K562 (cell line): ENCODE data around the gene URM1. TPM values are rescaled to one million over a fixed set of nuclear protein-coding genes. Genes with fewer than 3 reads are reported as not detected.

Experiments used
- BMI1 ChIP-seq: fragments of 150-350 bp; IDR thresholded peaks from 2 replicates; pipeline ENCODE4 v1.6.1; 2014; ENCODE audit warnings: low read length
- FOXP4 ChIP-seq: sonication (generic); formaldehyde crosslinking; IDR thresholded peaks from 2 replicates; pipeline ENCODE4 v1.8.0; 2022; ENCODE audit warnings: mild to moderate bottlenecking, missing genetic modification reagents, borderline replicate concordance
- MECOM ChIP-seq: fragments of 250-450 bp; sonication (Bioruptor Pico); IDR thresholded peaks from 2 replicates; pipeline ENCODE4 v1.8.0; 2022; ENCODE audit warnings: inconsistent platforms
- MGA ChIP-seq: fragments of 450-650 bp; IDR thresholded peaks from 2 replicates; pipeline ENCODE4 v1.6.1; 2016; ENCODE audit warnings: mild to moderate bottlenecking, moderate library complexity
- MLX ChIP-seq, 2 experiments: fragments of 450-650 bp in 1 of 2; sonication (generic) in 1 of 2; formaldehyde crosslinking; conservative IDR thresholded peaks; 2 replicates each; pipeline versions ENCODE4 v1.4.0 to v1.8.1; 2020 to 2022; ENCODE audit warnings: mild to moderate bottlenecking in 1 of 2, missing genetic modification reagents in 1 of 2
- NCOA6 ChIP-seq: fragments of 450-650 bp; IDR thresholded peaks from 2 replicates; pipeline ENCODE4 v1.6.1; 2017; ENCODE audit warnings: mild to moderate bottlenecking
- NFATC3 ChIP-seq: fragments of 450-650 bp; IDR thresholded peaks from 2 replicates; pipeline ENCODE4 v1.6.1; 2017; ENCODE audit warnings: mild to moderate bottlenecking
- STAT5B ChIP-seq: fragments of 250-450 bp; sonication (Bioruptor Pico); IDR thresholded peaks from 2 replicates; pipeline ENCODE4 v1.8.0; 2021; ENCODE audit warnings: mild to moderate bottlenecking, inconsistent platforms
- TAF7 ChIP-seq: fragments of 450-650 bp; IDR thresholded peaks from 2 replicates; pipeline ENCODE4 v1.6.1; 2016; ENCODE audit warnings: missing genetic modification characterization, missing compliant biosample characterization
- THRB ChIP-seq: fragments of 450-650 bp; formaldehyde crosslinking; conservative IDR thresholded peaks from 2 replicates; pipeline ENCODE4 v1.4.0; 2022; ENCODE audit warnings: mild to moderate bottlenecking, missing genetic modification characterization
- polyA plus RNA-seq, 8 experiments: library from polyadenylated mRNA; depleted of rRNA in 4 of 8; stranded (reverse) in 5 of 8; unstranded in 3 of 8; fragments of >200 nt; fragmentation: Nextera tagmentation in 2 of 8; fragmentation: Illumina TruSeq in 1 of 8; extraction: Ambion mirVana in 2 of 8; extraction: Trizol in 1 of 8; gene quantifications; 2 replicates each; pipeline versions ENCODE4 v1.2.1 to v1.2.3, GENCODE V29; 2011 to 2014; ENCODE audit warnings: inconsistent platforms in 1 of 8, missing spikeins in 1 of 8
- total RNA-seq, 7 experiments: library from RNA; depleted of rRNA in 6 of 7; stranded (reverse); fragments of >200 nt in 6 of 7; fragmentation: Illumina TruSeq in 2 of 7; extraction: Trizol in 2 of 7; gene quantifications; 2 replicates each; pipeline versions ENCODE4 v1.2.1 to v1.2.3, GENCODE V29; 2011 to 2021; ENCODE audit warnings: low replicate concordance in 1 of 7

The URM1 gene
- total and polyA plus RNA-seq, 9 of the 15 experiments (the other 6 are each of a cell fraction or from before 2014, with no cell fraction given): 10.1 to 88.9 (median 53.3) TPM

- no peak for TF ChIP-seq BMI1
- TF ChIP-seq NCOA6: no peak
- no peak for TF ChIP-seq STAT5B
- TF ChIP-seq FOXP4 (CRISPR knock-in tag): peak; percentile 86; the same call in 1 of the 2 replicates
- peak in 1 of 2 experiments; percentile 77; a peak in 1 of 4 replicates for TF ChIP-seq MLX (CRISPR knock-in tag; conservative IDR thresholded peaks at IDR 0.05)
- TF ChIP-seq THRB: 0 out of 2 replicates have a peak, but pooled peaks have one; percentile 2
- no peak for TF ChIP-seq MGA
- TF ChIP-seq MECOM (CRISPR knock-in tag): no peak; the same call in 1 of the 2 replicates
- TF ChIP-seq NFATC3: peak; percentile 75
- peak; percentile 32; the same call in 1 of the 2 replicates for TF ChIP-seq TAF7 (tag)
Measured at GRCh38 chr9:128339761-128340690, 31.1 kb upstream of the URM1 start, which contains the start of gene SLC27A4 (continued).
